HG02678 (cell line): ENCODE data around the gene LRRFIP1.
"Not testable (repeated sequence)": the region's sequence is repeated elsewhere in the genome, so short reads cannot be mapped to it uniquely, and the experiment has no call there.

Source experiments
- ATAC-seq: cut with Tn5 transposase; IDR thresholded peaks from one replicate; pipeline ENCODE4 v1.9.1; 2021; ENCODE audit warnings: mild to moderate bottlenecking, moderate library complexity; ENCODE audit not compliant: unreplicated experiment

Gene LRRFIP1

GRCh38 chr2:237661270-237661669 is 33.9 kb downstream of the LRRFIP1 start:
- no peak for ATAC-seq

- ATAC-seq, result no peak
These were observed 34.5 kb downstream of the LRRFIP1 start for GRCh38 chr2:237661799-237662328.

GRCh38 chr2:237662671-237663093 is 35.3 kb downstream of the LRRFIP1 start:
- no peak for ATAC-seq

- no peak for ATAC-seq
These were observed 36.2 kb downstream of the LRRFIP1 start for GRCh38 chr2:237663517-237664110.

- ATAC-seq, result no peak
These were observed 36.8 kb downstream of the LRRFIP1 start for GRCh38 chr2:237664151-237664550.

GRCh38 chr2:237665713-237666143 is 38.3 kb downstream of the LRRFIP1 start:
- no peak for ATAC-seq

GRCh38 chr2:237666606-237667005 is 39.2 kb downstream of the LRRFIP1 start:
- no peak for ATAC-seq

- ATAC-seq, result not testable (repeated sequence)
These were observed 39.7 kb downstream of the LRRFIP1 start for GRCh38 chr2:237667050-237667576.

GRCh38 chr2:237667893-237668292 is 40.5 kb downstream of the LRRFIP1 start:
- ATAC-seq, result no peak

GRCh38 chr2:237668440-237668839 is 41.1 kb downstream of the LRRFIP1 start:
- ATAC-seq, result no peak

- no peak for ATAC-seq
These were observed 41.9 kb downstream of the LRRFIP1 start for GRCh38 chr2:237669283-237669627.

- peak; percentile 60 for ATAC-seq
These were observed 42.4 kb downstream of the LRRFIP1 start for GRCh38 chr2:237669628-237670392.

- no peak for ATAC-seq
These were observed 43.3 kb downstream of the LRRFIP1 start for GRCh38 chr2:237670641-237671040.

GRCh38 chr2:237671466-237672138 is 44.2 kb downstream of the LRRFIP1 start:
- no peak for ATAC-seq

GRCh38 chr2:237672731-237673129 is 45.3 kb downstream of the LRRFIP1 start:
- no peak for ATAC-seq

GRCh38 chr2:237673130-237674001 is 46.0 kb downstream of the LRRFIP1 start:
- no peak for ATAC-seq

GRCh38 chr2:237674731-237675276 is 47.4 kb downstream of the LRRFIP1 start:
- peak; percentile 84 for ATAC-seq

GRCh38 chr2:237675316-237675715 is 47.9 kb downstream of the LRRFIP1 start:
- no peak for ATAC-seq

- ATAC-seq, result no peak
These were observed 53.5 kb downstream of the LRRFIP1 start for GRCh38 chr2:237680702-237681478.
